Muscle of back (tissue), 11 donors: ENCODE results near the gene PLXNA4. TPM values are rescaled to one million over a fixed set of nuclear protein-coding genes. Genes with fewer than 3 reads are reported as not detected.

Experiments used
- DNase-seq, 3 donors: peaks; one replicate each; pipeline versions ENCODE4 v3.0.0 to v3.0.0-alpha.2; 2013
- polyA plus RNA-seq, 10 donors: library from polyadenylated mRNA; unstranded; fragments of 120-200 nt; gene quantifications; one replicate each; pipeline ENCODE4 v1.2.1, GENCODE V29; 2013; ENCODE audit not compliant: insufficient read length in 10 of 10

Gene PLXNA4
- polyA plus RNA-seq, 10 donors = 2.2 to 8.5 (median 4.0) TPM

GRCh38 chr7:132508724-132509353 is 67.4 kb downstream of the PLXNA4 start:
- no peak for DNase-seq

DNA sequence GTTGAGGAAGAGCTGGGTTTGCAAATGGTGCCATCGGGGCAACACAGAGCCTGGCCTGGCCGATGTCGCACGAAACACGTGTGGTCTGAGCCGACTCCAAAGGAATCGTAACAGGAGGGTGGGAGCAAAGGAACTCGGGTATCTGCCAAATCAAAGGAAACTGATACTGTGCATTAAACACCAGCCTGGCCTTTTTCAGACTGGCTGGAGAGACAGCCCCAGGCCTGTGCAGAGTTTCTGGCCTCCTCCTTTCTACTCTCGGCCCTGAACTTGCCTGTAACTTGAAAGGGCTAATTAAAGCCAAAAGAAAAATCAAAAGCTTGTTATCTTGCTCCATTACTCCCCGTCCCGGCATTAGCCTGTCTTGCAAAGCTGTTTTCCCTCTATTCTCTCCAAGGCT is 71.4 kb downstream of the PLXNA4 start:
- DNase-seq = no peak

GRCh38 chr7:132504071-132504470 is 72.2 kb downstream of the PLXNA4 start:
- DNase-seq = no peak

GRCh38 chr7:132503415-132503814 is 72.9 kb downstream of the PLXNA4 start:
- no peak for DNase-seq

GRCh38 chr7:132501956-132502355 is 74.3 kb downstream of the PLXNA4 start:
- no peak for DNase-seq

DNA sequence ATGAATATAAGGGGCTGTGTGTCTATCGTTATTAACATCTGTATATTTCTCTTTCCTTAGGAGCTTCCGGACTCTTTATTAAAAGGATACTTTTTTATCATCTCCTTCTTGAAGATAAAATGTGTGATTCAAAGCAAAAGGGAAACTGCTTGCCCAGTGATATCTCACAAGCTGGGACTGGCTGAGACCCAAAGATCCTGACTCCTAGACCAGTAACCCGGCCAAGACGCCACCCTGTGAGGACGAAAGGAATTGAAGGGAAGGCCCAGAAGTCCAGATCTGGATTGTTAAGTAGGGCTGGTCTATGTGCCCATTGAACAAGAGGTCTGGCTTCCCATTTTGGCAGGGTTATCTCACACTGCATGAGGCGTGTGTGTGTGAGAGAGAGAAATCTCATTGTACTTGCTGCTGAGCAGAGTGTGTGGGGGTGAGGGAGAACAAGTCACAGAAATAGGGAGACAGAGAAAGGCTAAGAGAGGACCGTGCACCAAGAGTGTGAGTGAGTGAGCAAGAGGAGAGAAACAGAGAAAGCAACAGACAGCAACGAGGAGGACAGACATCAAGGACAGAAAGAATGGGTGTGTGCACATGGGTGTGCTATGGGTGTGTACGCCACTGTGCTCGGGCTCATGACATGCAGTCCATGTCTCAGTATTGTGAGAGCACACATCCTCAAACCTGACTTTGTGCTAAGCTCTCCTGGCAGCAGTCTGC is 75.4 kb downstream of the PLXNA4 start:
- no peak for DNase-seq

GRCh38 chr7:132499487-132499886 is 76.8 kb downstream of the PLXNA4 start:
- DNase-seq = no peak

DNA sequence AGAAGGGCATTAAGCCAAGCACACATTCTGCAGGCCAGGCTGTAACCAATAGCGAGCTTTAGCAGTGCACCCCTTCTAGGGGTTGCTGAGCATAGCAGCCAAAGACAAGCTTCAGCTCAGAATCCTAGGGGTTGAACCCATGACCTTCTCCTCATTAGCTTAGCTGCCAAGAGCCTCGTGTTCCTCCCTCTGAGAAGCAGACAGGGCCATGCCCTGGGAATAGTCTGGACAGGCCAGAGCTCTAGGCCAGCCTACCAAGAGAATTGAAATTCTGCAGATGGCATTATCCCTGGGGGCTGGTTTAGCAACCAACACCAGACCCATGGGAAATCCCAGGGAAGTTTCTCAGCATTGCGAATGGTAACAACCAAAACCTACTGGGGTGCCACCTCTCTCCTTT is 77.2 kb downstream of the PLXNA4 start:
- no peak for DNase-seq

- no peak for DNase-seq
Measured at GRCh38 chr7:132498319-132498718, 78.0 kb downstream of the PLXNA4 start.

DNA sequence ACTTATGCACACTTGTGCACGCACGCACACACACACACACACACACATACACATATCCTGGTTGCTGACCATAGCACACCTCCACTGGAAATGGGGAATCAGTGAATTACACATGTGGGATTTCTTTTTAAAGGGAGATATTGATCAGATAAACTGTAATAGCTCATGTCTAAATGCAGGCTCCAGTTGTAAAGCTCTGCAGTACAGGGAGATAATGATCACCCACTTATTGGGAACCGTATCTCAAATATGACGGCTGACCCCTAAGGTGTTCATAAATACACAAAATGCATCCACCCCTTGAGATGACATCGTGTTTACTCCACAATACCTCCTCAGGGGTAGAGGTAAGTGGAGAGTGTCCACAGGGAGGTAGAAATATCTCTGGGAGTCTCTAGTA is 79.2 kb downstream of the PLXNA4 start:
- no peak for DNase-seq

DNA sequence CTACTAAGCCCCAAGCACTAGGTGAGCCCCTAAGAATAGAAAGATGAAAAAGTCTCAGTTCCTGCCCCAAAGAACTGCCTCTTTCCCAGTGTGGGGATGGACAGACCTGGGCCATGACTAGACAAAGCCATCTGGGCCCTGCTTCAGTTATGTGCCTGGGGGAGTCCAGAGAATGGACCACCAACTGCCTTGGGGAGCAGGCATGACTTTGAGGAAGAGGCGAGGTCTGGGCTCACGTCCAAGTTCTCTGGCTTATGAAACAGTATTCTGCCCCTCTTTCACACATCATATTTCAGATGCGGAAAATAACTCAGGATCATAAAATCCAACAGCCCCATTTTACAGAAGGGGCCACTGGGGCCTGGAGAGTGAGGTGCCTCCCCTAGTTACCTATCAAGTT is 80.3 kb downstream of the PLXNA4 start:
- no peak for DNase-seq

DNA sequence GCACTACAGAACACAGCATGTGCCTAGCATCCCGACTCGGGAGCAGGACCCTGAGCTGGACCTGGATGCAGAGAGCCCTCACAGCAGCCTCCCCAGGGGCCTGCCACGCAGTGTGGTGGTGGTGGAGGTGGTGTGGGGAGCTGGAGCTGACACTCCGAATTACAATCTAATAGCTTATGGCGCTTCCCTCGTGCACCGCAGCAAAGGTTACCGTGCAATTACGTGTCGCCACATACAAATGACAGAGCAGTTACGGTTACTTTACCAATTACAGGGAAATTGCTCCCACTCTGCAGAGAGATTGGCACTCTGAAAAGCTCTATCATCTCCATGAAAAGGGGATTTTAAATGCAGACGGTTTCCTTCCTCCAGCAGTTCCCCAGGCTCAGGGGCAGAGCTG is 81.8 kb downstream of the PLXNA4 start:
- DNase-seq = no peak

GRCh38 chr7:132492823-132493445 is 83.3 kb downstream of the PLXNA4 start:
- no peak for DNase-seq

GRCh38 chr7:132491391-132491945 is 84.8 kb downstream of the PLXNA4 start:
- DNase-seq = no peak

- no peak for DNase-seq
Measured at GRCh38 chr7:132490474-132490873, 85.8 kb downstream of the PLXNA4 start.

DNA sequence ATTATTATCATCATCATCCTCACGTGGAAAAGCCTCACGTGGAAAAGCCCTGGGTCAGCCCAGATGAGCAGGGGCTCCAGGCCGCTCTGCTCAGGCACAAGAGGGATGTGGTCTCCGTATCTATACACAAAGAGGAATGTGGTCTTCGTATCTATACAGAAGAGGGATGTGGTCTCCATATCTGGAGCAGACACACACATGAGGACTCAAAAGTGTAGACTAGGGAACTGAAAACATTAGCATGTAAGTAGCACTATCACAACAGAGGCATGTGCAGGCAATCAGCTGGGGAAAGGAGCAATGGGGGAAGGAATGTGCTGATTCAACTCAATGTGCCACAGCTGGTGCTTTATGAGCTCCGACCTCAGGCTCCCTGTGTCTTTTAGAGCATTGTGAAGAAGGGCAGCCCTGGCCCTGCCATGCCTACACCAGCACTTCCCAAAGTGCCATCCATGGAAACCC is 86.5 kb downstream of the PLXNA4 start:
- DNase-seq = no peak

GRCh38 chr7:132488634-132489302 is 87.5 kb downstream of the PLXNA4 start:
- peak in 1 of 3 donors; percentile 40 for DNase-seq

GRCh38 chr7:132486274-132486610 is 90.0 kb downstream of the PLXNA4 start:
- DNase-seq = no peak

DNA sequence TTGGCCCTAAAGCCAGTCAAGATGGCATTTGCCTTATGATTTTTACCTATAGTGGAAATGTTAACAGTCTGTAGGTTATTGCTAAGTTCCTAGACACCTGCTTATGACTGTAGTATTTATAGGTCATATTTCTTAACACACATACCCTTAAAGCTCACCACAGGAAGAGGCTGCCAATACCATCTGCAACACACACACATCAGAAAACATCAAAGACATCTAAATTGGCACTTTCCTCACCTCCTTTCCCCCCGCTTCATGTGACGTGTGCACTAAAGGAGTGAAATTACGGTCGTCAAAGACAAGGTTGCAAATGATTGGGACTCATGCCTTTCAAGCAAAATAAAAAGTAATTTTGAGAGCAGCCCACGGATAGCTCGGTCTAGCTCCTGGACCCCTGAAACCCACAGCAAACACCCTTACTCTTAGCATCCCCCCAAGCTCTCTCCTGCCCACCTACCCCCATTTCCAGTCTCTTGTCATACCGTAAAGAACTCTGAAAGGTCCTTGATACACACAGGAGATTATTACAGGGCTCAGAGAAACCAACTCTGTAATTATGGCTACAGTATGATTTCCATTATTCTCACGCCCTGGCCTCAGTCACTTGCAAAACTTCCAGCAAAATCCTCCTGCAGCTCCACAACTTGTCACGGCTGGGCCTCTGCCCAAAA is 90.5 kb downstream of the PLXNA4 start:
- DNase-seq = no peak

DNA sequence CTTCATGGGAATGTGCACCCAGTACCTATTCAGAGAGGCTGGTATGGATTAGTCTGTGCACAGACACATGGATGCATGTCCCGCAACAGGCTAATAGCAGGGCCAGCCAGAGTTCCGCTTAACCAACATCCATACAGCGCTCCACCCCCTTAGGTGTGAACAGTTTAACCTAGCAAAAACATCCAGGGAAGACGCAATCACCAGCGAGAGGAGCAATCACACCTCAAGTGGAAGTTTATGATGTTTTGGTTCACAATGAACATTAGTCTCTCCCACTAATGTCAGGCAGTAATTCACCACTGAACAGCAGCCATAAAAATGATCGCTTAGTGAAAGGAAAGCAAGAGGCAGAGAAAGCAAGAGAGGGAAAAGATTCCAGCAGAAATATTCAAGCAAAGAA is 91.1 kb downstream of the PLXNA4 start:
- no peak for DNase-seq

DNA sequence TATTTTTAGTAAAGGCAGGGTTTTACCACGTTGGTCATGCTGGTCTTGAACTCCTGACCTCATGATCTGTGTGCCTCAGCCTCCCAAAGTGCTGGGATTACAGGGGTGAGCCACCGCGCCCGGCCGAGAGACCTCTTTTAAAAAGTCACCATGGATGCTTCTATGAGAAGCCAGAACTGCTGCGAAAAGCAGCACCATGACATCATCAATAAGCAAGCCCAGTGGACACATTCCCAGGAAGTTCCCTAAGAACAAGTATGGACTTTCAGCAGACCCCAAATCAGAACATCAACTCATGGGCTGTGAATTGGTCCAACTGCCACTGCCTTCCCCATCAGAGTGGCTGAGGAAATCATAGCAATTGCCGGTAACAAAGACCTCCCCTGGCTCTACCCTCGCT is 93.4 kb downstream of the PLXNA4 start:
- no peak for DNase-seq

- DNase-seq = no peak
Measured at GRCh38 chr7:132480534-132480933, 95.7 kb downstream of the PLXNA4 start.
